Measurements from ENCODE around the gene TFAM. TPM values are rescaled to one million over a fixed set of nuclear protein-coding genes. Genes with fewer than 3 reads are reported as not detected.

TFAM gene
- total RNA-seq, 1 donor from 2014 or later = 108 TPM

GRCh38 chr10:58431903-58432302, 46.7 kb downstream of the TFAM start:
- intact Hi-C loops (cut with micrococcal nuclease) = no loop called here
- Mint-ChIP-seq H3K4me3 (no peak overlapping the region), H3K27ac (no peak overlapping the region)

GRCh38 chr10:58433066-58433465, 47.9 kb downstream of the TFAM start:
- intact Hi-C loops (cut with micrococcal nuclease) = no loop called here
- Mint-ChIP-seq H3K9me3 (peaks cover 5% of the 10 kb centered on the region), H3K27ac (no peak overlapping the region), H3K36me3 (ENCODE audit: low read depth) (no peaks in the 10 kb centered on the region), H3K4me1 (peaks cover 10% of the 10 kb centered on the region), H3K27me3 (peaks cover 5% of the 10 kb centered on the region), H3K4me3 (no peak overlapping the region)
- no peak for DNase-seq

More at GRCh38 chr10:58431903-58432302, 46.7 kb downstream of the TFAM start:
- no peak for DNase-seq
- Mint-ChIP-seq H3K9me3 (peaks cover 5% of the 10 kb centered on the region), H3K36me3 (ENCODE audit: low read depth) (no peaks in the 10 kb centered on the region), H3K4me1 (peaks cover 10% of the 10 kb centered on the region), H3K27me3 (peaks cover 4% of the 10 kb centered on the region)

GRCh38 chr10:58433571-58433970, 48.4 kb downstream of the TFAM start:
- H3K36me3 Mint-ChIP-seq (ENCODE audit: low read depth) = no peaks in the 10 kb centered on the region
- H3K4me3 Mint-ChIP-seq = no peak overlapping the region
- peaks cover 7% of the 10 kb centered on the region for H3K27me3 Mint-ChIP-seq
- H3K9me3 Mint-ChIP-seq = peaks cover 5% of the 10 kb centered on the region
- DNase-seq = no peak
- no peak overlapping the region for H3K27ac Mint-ChIP-seq
- H3K4me1 Mint-ChIP-seq = peaks cover 10% of the 10 kb centered on the region
- intact Hi-C loops (cut with micrococcal nuclease) = no loop called here

- H3K9me3 Mint-ChIP-seq = peaks cover 6% of the 10 kb centered on the region
- peak overlapping the region; percentile 59 for H3K27ac Mint-ChIP-seq
- H3K36me3 Mint-ChIP-seq (ENCODE audit: low read depth) = no peaks in the 10 kb centered on the region
- H3K4me3 Mint-ChIP-seq = no peak overlapping the region
- DNase-seq = no peak
- H3K4me1 Mint-ChIP-seq = peaks cover 10% of the 10 kb centered on the region
- H3K27me3 Mint-ChIP-seq = peaks cover 4% of the 10 kb centered on the region
- intact Hi-C loops (cut with micrococcal nuclease) = no loop called here
Measured at GRCh38 chr10:58435297-58435985, 50.2 kb downstream of the TFAM start.

GRCh38 chr10:58436071-58436470, 50.9 kb downstream of the TFAM start:
- DNase-seq = no peak
- Mint-ChIP-seq H3K4me1 (peaks cover 10% of the 10 kb centered on the region), H3K27ac (no peak overlapping the region), H3K27me3 (peaks cover 3% of the 10 kb centered on the region), H3K4me3 (no peak overlapping the region), H3K36me3 (ENCODE audit: low read depth) (no peaks in the 10 kb centered on the region), H3K9me3 (peaks cover 7% of the 10 kb centered on the region)
- intact Hi-C loops (cut with micrococcal nuclease) = no loop called here

- Mint-ChIP-seq H3K27me3 (peaks cover 3% of the 10 kb centered on the region), H3K4me1 (peaks cover 10% of the 10 kb centered on the region), H3K36me3 (ENCODE audit: low read depth) (no peaks in the 10 kb centered on the region), H3K9me3 (peaks cover 7% of the 10 kb centered on the region), H3K27ac (no peak overlapping the region), H3K4me3 (no peak overlapping the region)
- intact Hi-C loops (cut with micrococcal nuclease) = no loop called here
- DNase-seq = no peak
Measured at GRCh38 chr10:58438340-58438871, 53.2 kb downstream of the TFAM start.

- Mint-ChIP-seq H3K27me3 (peaks cover 3% of the 10 kb centered on the region), H3K27ac (no peak overlapping the region), H3K9me3 (peaks cover 7% of the 10 kb centered on the region), H3K4me3 (no peak overlapping the region), H3K4me1 (peaks cover 10% of the 10 kb centered on the region), H3K36me3 (ENCODE audit: low read depth) (no peaks in the 10 kb centered on the region)
- intact Hi-C loops (cut with micrococcal nuclease) = no loop called here
- DNase-seq = no peak
Measured at GRCh38 chr10:58438986-58439385, 53.8 kb downstream of the TFAM start.

- no peaks in the 10 kb centered on the region for H3K36me3 Mint-ChIP-seq (ENCODE audit: low read depth)
- H3K4me3 Mint-ChIP-seq = no peak overlapping the region
- H3K27ac Mint-ChIP-seq = no peak overlapping the region
- intact Hi-C loops (cut with micrococcal nuclease) = no loop called here
- peaks cover 10% of the 10 kb centered on the region for H3K4me1 Mint-ChIP-seq
- peaks cover 7% of the 10 kb centered on the region for H3K9me3 Mint-ChIP-seq
- DNase-seq = no peak
- peaks cover 3% of the 10 kb centered on the region for H3K27me3 Mint-ChIP-seq
Measured at GRCh38 chr10:58439632-58440364, 54.6 kb downstream of the TFAM start.

- intact Hi-C loops (cut with micrococcal nuclease) = no loop called here
- H3K4me3 Mint-ChIP-seq = no peak overlapping the region
- H3K9me3 Mint-ChIP-seq = peaks cover 7% of the 10 kb centered on the region
- DNase-seq = no peak
- no peak overlapping the region for H3K27ac Mint-ChIP-seq
- peaks cover 6% of the 10 kb centered on the region for H3K4me1 Mint-ChIP-seq
- H3K27me3 Mint-ChIP-seq = peaks cover 3% of the 10 kb centered on the region
- no peaks in the 10 kb centered on the region for H3K36me3 Mint-ChIP-seq (ENCODE audit: low read depth)
Measured at GRCh38 chr10:58440484-58440883, 55.3 kb downstream of the TFAM start.

- no peak overlapping the region for H3K27ac Mint-ChIP-seq
- no peak for DNase-seq
- no peaks in the 10 kb centered on the region for H3K4me1 Mint-ChIP-seq
- H3K4me3 Mint-ChIP-seq = no peak overlapping the region
- intact Hi-C loops (cut with micrococcal nuclease) = no loop called here
- peaks cover 7% of the 10 kb centered on the region for H3K9me3 Mint-ChIP-seq
- H3K36me3 Mint-ChIP-seq (ENCODE audit: low read depth) = no peaks in the 10 kb centered on the region
- no peaks in the 10 kb centered on the region for H3K27me3 Mint-ChIP-seq
Measured at GRCh38 chr10:58444321-58444720, 59.1 kb downstream of the TFAM start.

- Mint-ChIP-seq H3K9me3 (peaks cover 7% of the 10 kb centered on the region), H3K4me1 (no peaks in the 10 kb centered on the region), H3K27ac (no peak overlapping the region), H3K27me3 (peaks cover under 1% of the 10 kb centered on the region), H3K36me3 (ENCODE audit: low read depth) (no peaks in the 10 kb centered on the region), H3K4me3 (no peak overlapping the region)
- no peak for DNase-seq
- intact Hi-C loops (cut with micrococcal nuclease) = no loop called here
Measured at GRCh38 chr10:58444876-58445275, 59.7 kb downstream of the TFAM start.

GRCh38 chr10:58448121-58448935, 63.1 kb downstream of the TFAM start:
- Mint-ChIP-seq H3K4me1 (no peaks in the 10 kb centered on the region), H3K27me3 (peaks cover 4% of the 10 kb centered on the region), H3K9me3 (no peaks in the 10 kb centered on the region), H3K4me3 (no peak overlapping the region), H3K27ac (no peak overlapping the region), H3K36me3 (ENCODE audit: low read depth) (no peaks in the 10 kb centered on the region)
- intact Hi-C loops (cut with micrococcal nuclease) = no loop called here
- DNase-seq = no peak

All from activated CD4-positive, alpha-beta T cell treated with anti-CD3 and anti-CD28 coated beads, Interleukin-2, amount 10 ng/mL, durations not matched to agents 24 days and 14 days (primary cell).